SJSA1 (cell line): ENCODE measurements around the gene CDYL. TPM values are rescaled to one million over a fixed set of nuclear protein-coding genes. Genes with fewer than 3 reads are reported as not detected.

Experiments
- DNase-seq, 2 experiments: peaks; one replicate each; pipeline ENCODE4 v3.0.0-alpha.2; 2015 to 2020; ENCODE audit warnings: low spot score in 2 of 2, low read depth in 1 of 2
- H3K27ac ChIP-seq: fragments of 250-450 bp; sonication (Bioruptor Pico); 2 replicates; pipeline ENCODE4 v1.5.1; 2020; ENCODE audit warnings: mild to moderate bottlenecking, moderate library complexity
- H3K27me3 ChIP-seq: fragments of 250-450 bp; sonication (Bioruptor Pico); replicated peaks from 2 replicates; pipeline ENCODE4 v1.5.1; 2020; ENCODE audit warnings: mild to moderate bottlenecking, moderate library complexity
- H3K36me3 ChIP-seq: fragments of 250-450 bp; sonication (Bioruptor Pico); 2 replicates; pipeline ENCODE4 v1.5.1; 2020; ENCODE audit warnings: mild to moderate bottlenecking
- H3K4me1 ChIP-seq: fragments of 250-450 bp; sonication (Bioruptor Pico); replicated peaks from 2 replicates; pipeline ENCODE4 v1.6.1; 2021; ENCODE audit warnings: mild to moderate bottlenecking
- H3K4me3 ChIP-seq: fragments of 250-450 bp; sonication (Bioruptor Pico); 2 replicates; pipeline ENCODE4 v1.5.1; 2020; ENCODE audit warnings: mild to moderate bottlenecking
- H3K9me3 ChIP-seq: fragments of 250-450 bp; sonication (Bioruptor Pico); replicated peaks from 2 replicates; pipeline ENCODE4 v1.5.1; 2020; ENCODE audit warnings: mild to moderate bottlenecking
- total RNA-seq: library from RNA; depleted of rRNA; stranded (reverse); fragments of >200 nt; shearing (Covaris generic); gene quantifications from 2 replicates; pipeline ENCODE4 v1.2.3, GENCODE V29; 2014

CDYL gene
- total RNA-seq, 1 experiment from 2014 or later: 36.1 TPM

- H3K36me3 ChIP-seq: no peaks in the 10 kb centered on the region
- no peak for DNase-seq
- no peak overlapping the region for H3K4me3 ChIP-seq
- no peaks in the 10 kb centered on the region for H3K9me3 ChIP-seq
- H3K4me1 ChIP-seq: no peaks in the 10 kb centered on the region
- H3K27me3 ChIP-seq: no peaks in the 10 kb centered on the region
- no peak overlapping the region for H3K27ac ChIP-seq
These were observed 148.6 kb downstream of the CDYL start for GRCh38 chr6:4924661-4925271.

DNA sequence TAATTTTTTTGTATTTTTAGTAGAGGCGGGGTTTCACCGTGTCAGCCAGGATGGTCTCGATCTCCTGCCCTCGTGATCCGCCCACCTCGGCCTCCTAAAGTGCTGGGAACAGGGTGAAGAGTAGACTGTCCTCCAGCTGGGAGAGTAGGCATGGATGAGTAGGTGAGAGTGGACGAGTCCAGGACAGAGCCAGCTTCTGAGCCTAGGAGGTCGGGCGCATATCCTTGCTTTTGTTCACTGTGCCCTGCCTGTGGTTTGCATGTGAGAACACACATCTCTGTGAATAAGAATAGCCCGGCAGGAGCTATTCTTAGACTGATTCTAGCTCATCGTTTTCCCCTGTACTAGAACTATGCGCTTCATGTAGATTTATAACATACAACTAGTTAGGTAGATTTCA is 149.4 kb downstream of the CDYL start:
- Histone ChIP-seq H3K9me3 (no peaks in the 10 kb centered on the region), H3K27ac (no peak overlapping the region), H3K27me3 (no peaks in the 10 kb centered on the region), H3K4me3 (no peak overlapping the region), H3K36me3 (no peaks in the 10 kb centered on the region), H3K4me1 (no peaks in the 10 kb centered on the region)
- DNase-seq: no peak

DNA sequence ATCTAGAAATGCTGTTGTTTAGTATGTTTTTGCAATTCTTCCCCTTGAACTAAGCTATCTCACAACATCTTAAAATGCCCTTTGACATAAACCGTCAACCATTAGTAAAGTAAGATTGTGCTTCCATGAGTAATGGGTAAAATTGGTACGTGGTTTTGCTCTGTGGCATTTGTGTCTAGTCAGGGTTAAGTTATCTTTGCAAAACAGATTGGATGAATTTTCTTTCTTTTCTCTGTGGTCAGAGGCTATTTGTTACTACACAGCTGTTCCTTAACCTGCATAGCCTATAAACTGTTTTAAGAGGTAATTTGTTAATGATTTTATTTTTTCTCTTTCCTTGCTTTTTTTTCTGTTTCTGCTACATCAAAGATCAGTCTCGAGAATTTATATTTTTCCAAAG is 152.2 kb downstream of the CDYL start:
- H3K4me3 ChIP-seq: no peak overlapping the region
- H3K4me1 ChIP-seq: no peaks in the 10 kb centered on the region
- no peak for DNase-seq
- no peaks in the 10 kb centered on the region for H3K36me3 ChIP-seq
- H3K9me3 ChIP-seq: no peaks in the 10 kb centered on the region
- no peak overlapping the region for H3K27ac ChIP-seq
- H3K27me3 ChIP-seq: no peaks in the 10 kb centered on the region

GRCh38 chr6:4929097-4929718 is 153.0 kb downstream of the CDYL start:
- no peak for DNase-seq
- no peaks in the 10 kb centered on the region for H3K4me1 ChIP-seq
- no peak overlapping the region for H3K27ac ChIP-seq
- H3K36me3 ChIP-seq: no peaks in the 10 kb centered on the region
- no peaks in the 10 kb centered on the region for H3K9me3 ChIP-seq
- H3K4me3 ChIP-seq: no peak overlapping the region
- H3K27me3 ChIP-seq: no peaks in the 10 kb centered on the region

DNA sequence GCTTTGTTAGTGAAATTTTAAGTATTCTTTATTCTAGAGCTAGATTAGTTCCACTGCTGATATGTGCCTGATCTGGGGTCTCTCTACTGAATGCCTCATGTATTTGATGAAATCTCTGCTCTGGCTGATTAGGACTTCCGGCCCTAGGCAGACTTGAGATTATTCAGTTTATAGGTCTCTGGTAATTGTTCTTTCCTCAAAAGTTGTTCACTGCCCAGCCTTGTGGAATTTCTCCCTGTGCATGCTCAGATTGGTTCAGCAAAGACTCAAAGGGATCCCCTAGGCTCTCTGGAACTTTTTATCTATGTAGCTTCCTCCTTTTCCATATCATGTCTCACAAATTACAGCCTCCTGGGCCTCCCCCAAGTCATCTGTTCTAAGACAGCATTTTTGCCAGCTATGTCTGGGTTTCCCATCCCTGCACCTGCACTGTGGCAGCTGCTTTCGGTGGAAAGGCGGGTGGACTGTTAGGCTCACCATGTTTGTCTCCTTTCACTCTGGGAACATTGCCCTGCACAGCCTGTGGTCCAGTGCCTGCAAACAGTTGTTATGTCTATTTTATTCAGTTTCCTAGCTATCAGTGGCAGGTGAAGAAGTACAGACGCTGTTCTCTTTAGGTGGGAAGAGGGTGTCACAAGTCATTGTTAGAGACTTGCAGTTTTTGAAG is 154.0 kb downstream of the CDYL start:
- no peak for DNase-seq
- H3K36me3 ChIP-seq: no peaks in the 10 kb centered on the region
- no peaks in the 10 kb centered on the region for H3K4me1 ChIP-seq
- no peaks in the 10 kb centered on the region for H3K9me3 ChIP-seq
- H3K4me3 ChIP-seq: no peak overlapping the region
- H3K27ac ChIP-seq: no peak overlapping the region
- no peaks in the 10 kb centered on the region for H3K27me3 ChIP-seq

GRCh38 chr6:4931530-4932227 is 155.5 kb downstream of the CDYL start:
- H3K36me3 ChIP-seq: peaks cover 5% of the 10 kb centered on the region; the same call in 1 of the 2 replicates
- H3K4me1 ChIP-seq: no peaks in the 10 kb centered on the region
- no peak overlapping the region for H3K27ac ChIP-seq
- H3K4me3 ChIP-seq: no peak overlapping the region
- no peak for DNase-seq
- no peaks in the 10 kb centered on the region for H3K27me3 ChIP-seq
- no peaks in the 10 kb centered on the region for H3K9me3 ChIP-seq

DNA sequence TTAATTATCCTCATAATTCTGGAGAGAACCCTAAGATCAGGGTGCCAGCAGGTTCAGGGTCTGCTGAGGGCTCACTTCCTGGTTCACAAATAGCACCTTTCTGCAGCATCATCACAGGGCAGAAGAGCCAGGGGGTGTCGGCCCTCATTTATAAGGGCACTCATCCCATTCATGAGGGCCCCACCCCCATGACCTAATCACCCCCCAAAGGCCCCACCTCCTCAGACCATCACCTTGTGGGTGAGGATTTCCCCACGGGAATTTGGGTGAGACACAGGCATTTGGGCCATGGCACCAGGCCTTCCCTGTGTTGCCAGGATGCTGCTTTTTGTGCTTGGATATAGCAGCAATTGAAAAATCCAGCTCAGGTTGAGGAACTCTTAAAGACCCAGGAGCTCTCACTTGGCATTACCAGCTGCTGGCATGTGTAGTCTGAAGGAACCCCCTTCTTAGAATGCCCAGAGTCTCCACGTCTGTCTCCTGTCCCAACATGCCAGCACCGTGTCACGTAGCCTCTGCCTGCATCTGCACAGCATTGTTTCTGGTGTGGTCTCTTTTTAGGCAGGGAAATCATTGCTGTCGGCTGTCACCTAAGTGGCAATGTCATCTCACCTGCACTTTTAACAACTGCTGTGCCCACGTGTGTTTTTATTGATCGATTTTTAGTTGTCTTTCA is 156.2 kb downstream of the CDYL start:
- H3K27ac ChIP-seq: no peak overlapping the region
- DNase-seq: no peak
- H3K4me1 ChIP-seq: no peaks in the 10 kb centered on the region
- H3K36me3 ChIP-seq: peaks cover 5% of the 10 kb centered on the region; the same call in 1 of the 2 replicates
- H3K4me3 ChIP-seq: no peak overlapping the region
- no peaks in the 10 kb centered on the region for H3K9me3 ChIP-seq
- H3K27me3 ChIP-seq: no peaks in the 10 kb centered on the region

- no peak overlapping the region for H3K4me3 ChIP-seq
- H3K27me3 ChIP-seq: no peaks in the 10 kb centered on the region
- H3K9me3 ChIP-seq: no peaks in the 10 kb centered on the region
- no peaks in the 10 kb centered on the region for H3K4me1 ChIP-seq
- no peak overlapping the region for H3K27ac ChIP-seq
- no peak for DNase-seq
- peaks cover 18% of the 10 kb centered on the region; the same call in 1 of the 2 replicates for H3K36me3 ChIP-seq
These were observed 159.3 kb downstream of the CDYL start for GRCh38 chr6:4935486-4935885.

- Histone ChIP-seq H3K27me3 (no peaks in the 10 kb centered on the region), H3K9me3 (no peaks in the 10 kb centered on the region), H3K27ac (no peak overlapping the region), H3K36me3 (peaks cover 18% of the 10 kb centered on the region; the same call in 1 of the 2 replicates), H3K4me3 (no peak overlapping the region), H3K4me1 (no peaks in the 10 kb centered on the region; the same call in 1 of the 2 replicates)
- DNase-seq: no peak
These were observed 159.9 kb downstream of the CDYL start for GRCh38 chr6:4935975-4936680.

- Histone ChIP-seq H3K9me3 (no peaks in the 10 kb centered on the region), H3K4me1 (peaks cover 5% of the 10 kb centered on the region), H3K27ac (no peak overlapping the region), H3K27me3 (no peaks in the 10 kb centered on the region), H3K36me3 (peaks cover 18% of the 10 kb centered on the region; the same call in 1 of the 2 replicates), H3K4me3 (no peak overlapping the region)
- no peak for DNase-seq
These were observed 160.5 kb downstream of the CDYL start for GRCh38 chr6:4936681-4937041.

- DNase-seq: no peak
- Histone ChIP-seq H3K4me1 (peaks cover 13% of the 10 kb centered on the region), H3K27me3 (no peaks in the 10 kb centered on the region), H3K4me3 (no peak overlapping the region), H3K27ac (no peak overlapping the region), H3K36me3 (peaks cover 18% of the 10 kb centered on the region; the same call in 1 of the 2 replicates), H3K9me3 (no peaks in the 10 kb centered on the region)
These were observed 161.2 kb downstream of the CDYL start for GRCh38 chr6:4937414-4937813.

- peaks cover 24% of the 10 kb centered on the region for H3K36me3 ChIP-seq
These were observed 163.0 kb downstream of the CDYL start for GRCh38 chr6:4939241-4939640.

DNA sequence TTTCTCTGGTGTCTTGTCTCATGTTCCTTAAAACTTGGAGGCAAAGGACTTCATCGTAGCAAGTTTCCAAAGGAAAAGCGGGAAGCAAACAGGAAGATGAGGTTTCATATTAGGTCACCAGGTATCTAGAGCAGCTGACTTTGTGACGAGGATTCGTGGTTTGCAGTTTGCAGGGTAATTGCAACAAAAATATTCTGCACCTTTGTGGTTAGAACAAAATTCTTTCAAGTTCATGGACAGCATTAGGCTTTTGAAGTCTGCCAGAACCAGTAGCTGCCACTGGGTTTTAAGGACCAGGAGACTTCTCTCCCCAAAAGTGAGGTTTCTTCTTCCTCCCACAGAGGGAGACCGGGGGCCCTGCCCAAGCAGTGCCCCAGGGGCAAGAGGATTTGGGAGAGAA is 164.2 kb downstream of the CDYL start:
- Histone ChIP-seq H3K4me1 (peaks cover 22% of the 10 kb centered on the region), H3K4me3 (no peak overlapping the region), H3K9me3 (no peaks in the 10 kb centered on the region), H3K36me3 (peaks cover 31% of the 10 kb centered on the region), H3K27me3 (no peaks in the 10 kb centered on the region), H3K27ac (no peak overlapping the region)
- DNase-seq: no peak

More at GRCh38 chr6:4939241-4939640, 163.0 kb downstream of the CDYL start:
- Histone ChIP-seq H3K27me3 (no peaks in the 10 kb centered on the region), H3K4me3 (no peak overlapping the region), H3K4me1 (peaks cover 22% of the 10 kb centered on the region), H3K27ac (no peak overlapping the region), H3K9me3 (no peaks in the 10 kb centered on the region)
- no peak for DNase-seq
